Tongue (tissue), 2 donors: Measurements from ENCODE around the gene ZC3H14. TPM values are rescaled to one million over a fixed set of nuclear protein-coding genes. Genes with fewer than 3 reads are reported as not detected.
"Not testable (repeated sequence)": the region's sequence is repeated elsewhere in the genome, so short reads cannot be mapped to it uniquely, and the experiment has no call there.

Source experiments
- DNase-seq: peaks from one replicate; pipeline ENCODE4 v3.0.0-alpha.2; 2015
- total RNA-seq: library from RNA; depleted of rRNA; stranded (reverse); fragments of >200 nt; gene quantifications from one replicate; pipeline ENCODE4 v1.2.3, GENCODE V29; 2014

Gene ZC3H14
- 52.3 TPM for total RNA-seq

- DNase-seq: peak; percentile 96
Observed at GRCh38 chr14:88562831-88563686, at the start of gene ZC3H14. Gene ZC3H14 (plus strand): TSS chr14:88563037. CDS start chr14:88563134, 97 bp downstream.

DNA sequence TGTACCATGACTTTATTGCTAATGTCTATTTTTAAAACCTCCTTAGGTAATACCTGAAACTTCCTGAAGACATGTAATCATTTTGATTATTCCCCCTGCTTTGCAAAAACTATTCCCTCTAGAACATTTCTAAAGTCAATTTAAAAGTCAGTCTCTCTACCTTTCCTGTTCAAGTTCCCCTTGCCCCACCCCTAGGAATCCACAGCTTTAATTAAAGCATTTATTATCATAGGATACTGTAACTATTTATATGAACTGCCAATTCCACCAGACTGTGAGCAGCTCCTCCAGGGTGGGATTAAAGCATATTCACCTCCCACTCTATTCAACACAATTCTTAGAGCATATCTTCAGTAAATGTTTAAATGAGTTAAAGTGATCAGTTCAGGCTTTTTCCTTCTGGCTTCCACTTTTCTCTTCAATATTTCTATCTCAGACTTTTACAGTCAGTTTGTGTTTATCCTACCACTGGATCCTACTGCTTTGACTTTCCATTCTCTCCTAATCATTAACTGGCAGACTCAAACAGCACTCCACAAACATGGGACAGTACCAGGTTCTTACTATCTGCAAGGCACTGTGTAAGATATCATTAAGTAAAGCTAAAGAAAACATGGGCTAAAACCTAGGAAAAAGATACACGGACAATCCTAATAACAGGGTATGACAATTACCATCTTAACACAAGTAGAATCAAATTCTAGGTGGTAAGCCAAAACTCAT is 47.2 kb upstream of the ZC3H14 start:
- DNase-seq: no peak

- DNase-seq: no peak
Observed at GRCh38 chr14:88516861-88517357, 45.9 kb upstream of the ZC3H14 start.

DNA sequence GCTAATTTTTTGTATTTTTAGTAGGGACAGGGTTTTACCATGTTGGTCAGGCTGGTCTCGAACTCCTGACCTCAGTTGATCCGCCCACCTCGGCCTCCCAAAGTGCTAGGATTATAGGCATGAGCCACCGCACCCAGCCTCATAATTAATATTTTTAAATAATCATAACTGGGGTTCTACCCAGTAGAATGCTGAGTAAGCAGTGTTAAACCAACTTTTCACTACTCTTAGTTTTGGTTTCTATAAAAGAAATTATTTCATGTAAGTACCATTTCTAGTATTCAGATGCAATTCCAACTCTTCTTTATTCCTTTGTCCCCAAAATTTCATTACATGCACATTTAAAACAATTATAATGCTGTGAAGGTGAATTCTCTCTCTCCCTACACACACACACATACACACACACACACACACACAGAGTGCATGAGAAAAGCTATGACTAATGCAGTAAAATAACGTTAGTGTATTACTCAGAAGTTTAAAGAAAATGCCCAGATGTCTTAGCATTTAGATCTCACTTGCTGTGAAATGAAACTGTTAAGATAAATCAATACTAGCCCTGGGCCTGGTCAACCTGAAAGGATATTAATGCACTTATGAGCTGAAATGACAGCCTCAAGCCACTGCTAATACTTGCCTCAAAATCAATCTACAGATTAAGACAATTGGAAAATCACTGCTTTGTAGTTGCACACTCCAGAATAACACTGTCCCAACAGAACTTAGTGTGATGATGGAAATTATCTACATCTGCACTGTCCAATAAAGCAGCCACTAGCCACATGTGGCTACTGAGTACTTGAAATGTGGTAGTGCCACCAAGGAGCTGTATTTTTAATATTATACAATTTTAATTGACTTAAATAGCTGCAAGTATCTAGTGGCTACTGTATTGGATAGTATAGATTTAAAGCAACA is 44.0 kb upstream of the ZC3H14 start:
- no peak for DNase-seq

- no peak for DNase-seq
Observed at GRCh38 chr14:88519907-88520306, 42.9 kb upstream of the ZC3H14 start.

GRCh38 chr14:88521818-88522217 is 41.0 kb upstream of the ZC3H14 start:
- no peak for DNase-seq

DNA sequence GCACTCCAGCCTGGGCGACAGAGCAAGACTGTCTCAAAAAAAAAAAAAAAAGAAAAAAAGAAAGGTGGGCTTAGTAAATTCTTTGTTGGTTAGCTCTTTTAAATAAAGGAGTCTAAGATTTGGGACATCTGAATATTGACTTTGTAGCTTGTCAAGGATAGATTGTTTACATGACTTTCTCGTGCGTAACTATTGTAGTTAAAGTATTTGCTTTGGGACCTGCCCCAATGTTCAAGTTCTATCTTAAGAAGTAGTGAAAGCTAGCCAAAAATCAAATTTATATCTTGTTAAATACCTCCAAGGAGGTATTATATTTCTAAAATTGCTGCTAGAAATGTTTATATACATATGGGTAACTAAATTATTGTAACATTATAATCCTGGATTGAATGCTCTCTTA is 40.4 kb upstream of the ZC3H14 start:
- peak; percentile 8 for DNase-seq

- not testable (repeated sequence) for DNase-seq
Observed at GRCh38 chr14:88529889-88530288, 32.9 kb upstream of the ZC3H14 start.

- DNase-seq: no peak
Observed at GRCh38 chr14:88533064-88533602, 29.7 kb upstream of the ZC3H14 start.

GRCh38 chr14:88535149-88535548 is 27.7 kb upstream of the ZC3H14 start:
- no peak for DNase-seq

DNA sequence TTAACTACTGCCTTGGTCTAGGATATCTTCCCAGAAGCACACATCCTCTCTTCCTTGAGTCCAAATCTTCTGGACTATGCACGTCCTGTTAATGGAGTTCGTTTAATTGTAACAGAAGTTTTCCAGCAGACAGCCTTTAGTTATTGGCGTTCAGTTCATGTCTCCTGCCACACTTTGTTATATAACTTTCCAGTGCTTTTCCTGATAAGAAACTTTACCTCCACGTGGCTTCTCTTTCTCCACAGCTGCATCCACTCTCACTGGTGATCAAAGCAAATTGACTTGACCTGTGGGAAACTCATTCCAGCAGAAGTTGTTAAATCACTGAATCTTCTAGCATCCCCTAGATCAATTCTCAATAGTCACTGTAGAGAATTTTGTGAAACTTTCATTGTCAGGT is 27.0 kb upstream of the ZC3H14 start:
- DNase-seq: no peak

DNA sequence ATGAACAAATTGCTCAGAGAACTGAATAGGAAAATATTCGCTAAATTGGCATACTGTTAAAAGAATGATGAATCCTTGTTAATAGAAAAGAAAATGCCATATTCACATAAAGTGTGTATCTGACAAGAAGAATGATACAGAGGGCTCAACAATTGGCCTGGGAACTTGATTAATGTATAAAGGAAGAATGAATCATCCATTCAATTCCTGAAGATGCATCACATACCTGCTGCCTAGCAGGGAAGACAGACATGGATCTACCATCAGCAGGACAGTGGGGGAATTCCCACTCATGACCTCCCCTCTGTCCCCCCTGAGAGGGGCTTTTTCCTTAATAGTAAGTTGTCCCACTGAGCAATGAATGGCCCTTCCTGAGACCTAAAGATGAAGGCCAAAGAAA is 21.5 kb upstream of the ZC3H14 start:
- no peak for DNase-seq

DNA sequence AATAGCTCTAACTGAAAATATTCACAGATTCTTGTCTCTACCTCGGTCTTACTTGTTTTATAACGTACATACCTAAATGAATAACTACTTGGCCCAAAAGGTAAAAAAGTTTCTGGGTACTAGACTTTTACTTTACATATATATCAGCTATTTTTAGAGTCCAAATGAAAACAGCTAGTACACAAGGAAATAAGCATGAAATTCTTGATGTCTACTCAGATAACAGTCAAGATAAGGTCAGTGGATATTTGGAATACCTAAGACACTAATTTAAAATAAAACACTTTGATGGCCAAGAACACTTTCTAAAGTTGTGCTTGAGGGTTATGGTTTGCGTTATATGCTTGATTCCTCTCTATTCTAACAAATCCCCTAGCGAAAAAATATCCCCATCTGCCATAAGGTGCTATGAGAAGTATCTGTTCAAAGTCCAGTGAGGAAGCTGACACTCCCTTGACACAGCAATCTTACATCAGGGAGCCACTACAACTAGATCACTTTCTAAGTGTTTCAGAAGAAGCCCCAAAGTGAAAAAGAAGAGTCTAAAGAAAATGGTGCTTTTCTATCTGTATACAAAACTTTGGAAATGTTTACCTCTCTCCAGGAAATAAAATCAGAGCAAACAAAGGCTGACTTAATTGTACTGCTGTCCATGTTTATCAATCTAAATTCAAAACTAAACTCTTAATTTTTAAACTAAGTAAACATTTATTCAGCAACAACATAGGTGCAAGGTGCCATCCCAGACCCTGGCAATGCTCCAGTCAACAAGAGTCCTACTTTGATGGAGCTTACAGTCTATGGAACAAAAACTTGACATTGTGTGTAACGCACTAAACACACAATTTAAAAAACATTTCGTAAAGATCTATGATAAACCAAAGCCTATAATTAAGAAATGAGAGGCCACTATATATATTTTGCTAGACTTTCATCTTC is 19.7 kb upstream of the ZC3H14 start:
- DNase-seq: no peak

DNA sequence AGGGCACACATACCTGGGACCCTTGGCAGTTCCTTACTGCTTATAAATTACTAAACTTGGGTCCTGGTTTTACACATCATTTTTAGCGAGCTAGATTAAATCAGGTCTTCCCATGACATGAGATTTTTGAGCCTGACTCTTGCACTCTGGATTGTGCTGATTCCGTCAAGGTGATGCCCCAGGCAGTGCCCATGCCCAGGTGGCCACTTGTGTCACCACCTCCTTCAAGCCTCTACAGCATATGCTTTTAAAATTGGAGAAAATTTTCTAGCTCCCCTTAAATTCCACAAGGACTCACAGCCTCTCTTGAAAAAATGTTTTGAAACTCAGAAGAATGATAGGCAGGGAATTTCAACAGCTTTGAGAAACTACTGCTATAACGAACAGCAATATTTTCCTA is 17.6 kb upstream of the ZC3H14 start:
- DNase-seq: no peak

- DNase-seq: peak; percentile 29
Observed at GRCh38 chr14:88546621-88547385, 16.0 kb upstream of the ZC3H14 start.

GRCh38 chr14:88547386-88547780 is 15.5 kb upstream of the ZC3H14 start:
- no peak for DNase-seq

GRCh38 chr14:88550078-88550477 is 12.8 kb upstream of the ZC3H14 start:
- DNase-seq: no peak

GRCh38 chr14:88551094-88551870 is 11.6 kb upstream of the ZC3H14 start:
- peak; percentile 89 for DNase-seq

DNA sequence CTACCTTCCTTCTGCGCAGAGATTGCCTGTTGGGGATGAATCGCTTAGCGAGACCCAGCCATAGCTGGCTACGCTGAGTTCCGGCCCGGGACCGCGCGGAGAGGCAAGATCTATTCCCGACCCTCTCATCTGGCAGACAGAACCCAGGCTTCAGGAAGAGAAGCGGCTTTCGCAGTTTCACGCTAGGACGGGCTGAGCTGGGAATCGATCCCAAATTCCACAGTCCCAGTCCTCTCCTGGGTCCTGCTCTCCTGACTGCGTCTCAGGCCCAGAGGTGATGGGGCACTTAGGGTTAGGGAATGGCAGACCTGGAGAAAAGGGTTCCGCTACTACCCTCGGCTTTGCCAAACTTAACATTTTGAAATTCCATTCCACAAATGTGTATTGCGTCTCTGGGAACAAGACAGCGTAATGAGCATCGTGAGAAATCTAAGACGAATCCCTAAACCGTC is 10.8 kb upstream of the ZC3H14 start:
- peak; percentile 51 for DNase-seq
